ENCODE data around the gene A3GALT2. TPM values are rescaled to one million over a fixed set of nuclear protein-coding genes. Genes with fewer than 3 reads are reported as not detected.
"Not testable (repeated sequence)": the region's sequence is repeated elsewhere in the genome, so short reads cannot be mapped to it uniquely, and the experiment has no call there.

A3GALT2 gene
- total RNA-seq, 1 donor from 2014 or later, result not detected

- FAIRE-seq, result no peak
- DNase-seq (ENCODE audit: low spot score in 2 of 2), result no peak
Observed at GRCh38 chr1:33296082-33296458, 24.8 kb downstream of the A3GALT2 start.

- peak; percentile 76 to 84 for DNase-seq (ENCODE audit: low spot score in 2 of 2)
- FAIRE-seq, result no peak
Observed at GRCh38 chr1:33295450-33296081, 25.3 kb downstream of the A3GALT2 start.

- DNase-seq (ENCODE audit: low spot score in 2 of 2) (no peak), FAIRE-seq (no peak)
Observed at GRCh38 chr1:33295023-33295422, 25.9 kb downstream of the A3GALT2 start.

GRCh38 chr1:33294071-33295010, 26.6 kb downstream of the A3GALT2 start:
- DNase-seq (ENCODE audit: low spot score in 2 of 2), result no peak
- FAIRE-seq, result no peak

GRCh38 chr1:33292726-33293340, 28.1 kb downstream of the A3GALT2 start:
- FAIRE-seq (no peak), DNase-seq (ENCODE audit: low spot score in 2 of 2) (no peak)

GRCh38 chr1:33290615-33291014, 30.3 kb downstream of the A3GALT2 start:
- not testable (repeated sequence) for FAIRE-seq; DNase-seq (ENCODE audit: low spot score in 2 of 2)

- no peak for DNase-seq (ENCODE audit: low spot score in 2 of 2)
Observed at GRCh38 chr1:33289858-33290154, 31.1 kb downstream of the A3GALT2 start.

GRCh38 chr1:33288976-33289857, 31.7 kb downstream of the A3GALT2 start:
- DNase-seq (ENCODE audit: low spot score in 2 of 2) (no peak), FAIRE-seq (no peak)

More at GRCh38 chr1:33289858-33290154, 31.1 kb downstream of the A3GALT2 start:
- FAIRE-seq, result no peak

- FAIRE-seq (no peak), DNase-seq (ENCODE audit: low spot score in 2 of 2) (no peak)
Observed at GRCh38 chr1:33287317-33287716, 33.6 kb downstream of the A3GALT2 start.

GRCh38 chr1:33286451-33287185, 34.3 kb downstream of the A3GALT2 start:
- DNase-seq (ENCODE audit: low spot score in 2 of 2) (no peak), FAIRE-seq (no peak)

- FAIRE-seq (no peak), DNase-seq (ENCODE audit: low spot score in 2 of 2) (no peak)
Observed at GRCh38 chr1:33284049-33284448, 36.8 kb downstream of the A3GALT2 start.

GRCh38 chr1:33282791-33283190, 38.1 kb downstream of the A3GALT2 start:
- FAIRE-seq, result no peak
- DNase-seq (ENCODE audit: low spot score in 2 of 2), result no peak

- DNase-seq (ENCODE audit: low spot score in 2 of 2), result no peak
- no peak for FAIRE-seq
Observed at GRCh38 chr1:33281554-33282303, 39.2 kb downstream of the A3GALT2 start.

GRCh38 chr1:33280091-33280661, 40.7 kb downstream of the A3GALT2 start:
- no peak for DNase-seq (ENCODE audit: low spot score in 2 of 2)

GRCh38 chr1:33277488-33278084, 43.3 kb downstream of the A3GALT2 start:
- no peak for FAIRE-seq
- no peak for DNase-seq (ENCODE audit: low spot score in 2 of 2)

More at GRCh38 chr1:33280091-33280661, 40.7 kb downstream of the A3GALT2 start:
- FAIRE-seq, result no peak

- no peak for FAIRE-seq
- DNase-seq (ENCODE audit: low spot score in 2 of 2), result no peak
Observed at GRCh38 chr1:33276573-33277298, 44.2 kb downstream of the A3GALT2 start.

- no peak for FAIRE-seq
- DNase-seq (ENCODE audit: low spot score in 2 of 2), result no peak
Observed at GRCh38 chr1:33275706-33276572, 45.0 kb downstream of the A3GALT2 start.

All from frontal cortex (tissue), 4 donors.